Thymus (tissue), 14 donors: ENCODE measurements around the gene TRIM58. TPM values are rescaled to one million over a fixed set of nuclear protein-coding genes. Genes with fewer than 3 reads are reported as not detected.

Experiments used
- DNase-seq, 9 donors: peaks; one replicate each; pipeline ENCODE4 v3.0.0-alpha.2; 2013; ENCODE audit warnings: low spot score in 9 of 9, low read depth in 6 of 9, missing footprints in 1 of 9
- H3K27ac ChIP-seq, 2 donors: one replicate each; pipeline ENCODE4 v1.5.1; 2013; ENCODE audit warnings: control low read depth in 1 of 2, low read depth in 1 of 2, low read length in 1 of 2, mild to moderate bottlenecking in 1 of 2, moderate library complexity in 1 of 2
- H3K27me3 ChIP-seq, 2 donors: one replicate each; pipeline ENCODE4 v1.5.1; 2013; ENCODE audit warnings: low read length in 1 of 2; ENCODE audit not compliant: control insufficient read depth in 2 of 2, insufficient read depth in 1 of 2
- H3K36me3 ChIP-seq, 2 donors: one replicate each; pipeline ENCODE4 v1.5.1; 2013; ENCODE audit warnings: low read length in 1 of 2, mild to moderate bottlenecking in 1 of 2, moderate library complexity in 1 of 2; ENCODE audit not compliant: control insufficient read depth in 2 of 2, insufficient read depth in 2 of 2
- H3K4me1 ChIP-seq, 2 donors: one replicate each; pipeline ENCODE4 v1.5.1; 2013; ENCODE audit warnings: low read length in 2 of 2; ENCODE audit not compliant: control insufficient read depth in 2 of 2, insufficient read depth in 2 of 2
- H3K4me3 ChIP-seq, 2 donors: one replicate each; pipeline ENCODE4 v1.5.1; 2013; ENCODE audit warnings: low read length in 2 of 2, control low read depth in 1 of 2, mild to moderate bottlenecking in 1 of 2
- H3K9me3 ChIP-seq, 2 donors: one replicate each; pipeline ENCODE4 v1.5.1; 2013; ENCODE audit warnings: low read length in 1 of 2, mild to moderate bottlenecking in 1 of 2; ENCODE audit not compliant: control insufficient read depth in 2 of 2, insufficient read depth in 1 of 2
- WGBS: extraction: QIAGEN DNeasy Blood & Tissue Kit; methylation state at CpG from one replicate; pipeline ENCODE4 v1.1.7; 2013; 5-methylcytosine and 5-hydroxymethylcytosine counted together
- long read RNA-seq, 10 donors: transcript quantifications; one replicate each; lab custom pipeline, GENCODE V29; 2026
- polyA plus RNA-seq: library from polyadenylated mRNA; stranded (reverse); fragments of 200-250 nt; gene quantifications from one replicate; pipeline ENCODE4 v1.2.3, GENCODE V29; 2013
- total RNA-seq: library from RNA; stranded (reverse); fragments of 120-200 nt; gene quantifications from one replicate; pipeline ENCODE4 v1.2.4, GENCODE V29; 2013
- donor health status: healthy.

TRIM58 gene
- total RNA-seq (0.66 TPM), polyA plus RNA-seq (0.14 TPM)
- long read RNA-seq, donor 1, result 0 reads
- long read RNA-seq, donor 2, partial matches to known transcripts, result 0 of 1 reads
- long read RNA-seq, donor 2, other reads (novel, unspliced or antisense), result 0 of 1 reads
- long read RNA-seq, donor 3, result 0 reads
- long read RNA-seq, donor 4, result 0 reads
- long read RNA-seq, donor 5, result 0 reads
- long read RNA-seq, donor 6, result 0 reads
- long read RNA-seq, donor 7, result 0 reads
- long read RNA-seq, donor 8, result 0 reads
- long read RNA-seq, donor 9, result 0 reads
- long read RNA-seq, donor 10, result 0 reads

GRCh38 chr1:247857069-247857984 is at the start of gene TRIM58:
TRIM58 (plus strand) TSS chr1:247857187; CDS start chr1:247857247, 60 bp downstream.
- Histone ChIP-seq H3K27ac (no peak within 1 kb of the TSS), H3K36me3 (no peaks in the 10 kb centered on the region)

DNA sequence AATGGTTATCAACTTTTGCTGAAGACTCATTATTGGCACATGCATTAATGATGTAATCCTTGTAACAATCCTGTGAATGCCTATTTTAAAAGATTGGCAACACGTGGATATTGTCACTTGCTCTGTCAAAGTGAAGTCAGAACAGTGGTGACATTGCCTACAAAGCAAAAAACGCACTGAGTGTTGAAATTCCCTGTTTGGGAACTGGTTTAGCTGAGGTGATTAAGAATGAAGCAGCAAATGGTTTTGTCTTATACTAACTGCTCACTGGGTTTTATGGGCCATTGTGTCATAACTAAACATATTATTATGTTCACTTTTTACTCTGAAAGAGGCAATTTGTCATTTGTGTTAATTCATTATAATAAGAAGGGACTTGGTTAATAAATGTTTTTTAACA is 44.4 kb upstream of the TRIM58 start:
- H3K36me3 ChIP-seq, result no peaks in the 10 kb centered on the region
- no peaks in the 10 kb centered on the region for H3K27me3 ChIP-seq
- H3K9me3 ChIP-seq, result no peaks in the 10 kb centered on the region
- no peak for DNase-seq
- no peak overlapping the region for H3K4me3 ChIP-seq
- H3K27ac ChIP-seq, result no peak overlapping the region
- H3K4me1 ChIP-seq, result no peaks in the 10 kb centered on the region
- WGBS, result 87% methylated on average over 2 of the region's 2 CpGs

More at GRCh38 chr1:247857069-247857984, at the start of gene TRIM58:
- H3K27me3 ChIP-seq, result peaks cover 2 to 29% of the 10 kb centered on the region in 2 donors
- peaks cover 5 to 6% of the 10 kb centered on the region in 2 donors for H3K4me1 ChIP-seq
- H3K9me3 ChIP-seq, result no peaks in the 10 kb centered on the region
- H3K4me3 ChIP-seq, result peak within 1 kb of the TSS; percentile 24 to 59
- under 1% methylated on average over 109 of the region's 109 CpGs for WGBS
- DNase-seq, result peak in 5 of 9 donors; percentile 7 to 51 (median 27)

GRCh38 chr1:247822060-247822459 is 34.9 kb upstream of the TRIM58 start:
- WGBS, result 70% methylated on average over 2 of the region's 2 CpGs
- Histone ChIP-seq H3K27me3 (no peaks in the 10 kb centered on the region), H3K36me3 (no peaks in the 10 kb centered on the region), H3K9me3 (no peaks in the 10 kb centered on the region), H3K27ac (no peak overlapping the region), H3K4me1 (no peaks in the 10 kb centered on the region), H3K4me3 (no peak overlapping the region)
- no peak for DNase-seq

DNA sequence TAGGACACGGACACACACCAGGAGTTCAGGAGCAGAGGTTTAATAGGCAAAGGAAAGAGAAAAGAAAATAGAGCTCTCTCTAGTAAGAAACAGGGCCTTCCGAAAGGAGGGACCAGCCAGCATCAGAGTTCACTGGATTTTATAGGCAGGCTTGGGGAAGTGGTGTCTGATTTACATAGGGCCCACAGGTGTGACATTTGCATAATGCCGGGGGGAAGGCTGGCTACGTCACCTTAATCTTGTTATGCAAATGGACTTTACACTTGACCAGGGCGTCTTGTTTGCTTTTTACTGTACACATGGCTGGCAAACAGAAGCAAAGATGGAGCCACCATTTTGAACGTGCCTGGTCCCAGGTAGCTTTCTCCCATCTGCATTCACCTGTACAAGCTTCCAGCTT is 33.0 kb upstream of the TRIM58 start, which contains the start of gene OR14A16:
TSS of gene OR14A16 (minus strand) at position 97 of the 400 bp plus-strand sequence. CDS start 8,390 bp downstream, outside the sequence.
- no peaks in the 10 kb centered on the region for H3K27me3 ChIP-seq
- no peak for DNase-seq
- H3K36me3 ChIP-seq, result no peaks in the 10 kb centered on the region
- 86% methylated on average over 6 of the region's 6 CpGs for WGBS
- H3K4me1 ChIP-seq, result no peaks in the 10 kb centered on the region
- H3K4me3 ChIP-seq, result no peak within 1 kb of the TSS
- H3K27ac ChIP-seq, result no peak within 1 kb of the TSS
- H3K9me3 ChIP-seq, result no peaks in the 10 kb centered on the region

GRCh38 chr1:247825362-247825761 is 31.6 kb upstream of the TRIM58 start:
- whole genome bisulfite sequencing, result 85% methylated on average over 13 of the region's 13 CpGs
- no peaks in the 10 kb centered on the region for H3K27me3 ChIP-seq
- DNase-seq, result no peak

DNA sequence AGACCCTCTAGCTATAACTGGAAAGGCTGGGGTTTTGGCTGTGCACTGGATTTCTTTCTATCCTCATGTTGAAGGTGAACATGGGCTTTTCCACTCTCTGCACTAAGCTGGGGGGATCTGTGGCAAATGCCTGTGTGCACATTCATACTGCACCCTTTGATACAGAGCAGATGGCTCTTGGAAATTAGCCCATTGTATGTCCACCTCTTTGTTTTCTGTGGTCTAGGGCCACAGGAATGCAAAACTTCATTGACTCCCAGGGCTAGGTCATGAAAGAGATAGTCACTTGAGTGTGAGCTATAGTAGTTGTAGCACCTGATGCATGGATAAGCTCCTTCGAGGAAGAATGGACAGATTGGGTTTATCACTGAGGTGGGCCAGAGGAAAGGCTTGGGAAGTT is 27.3 kb upstream of the TRIM58 start:
- 92% methylated on average over 1 of the region's 1 CpG for WGBS

More at GRCh38 chr1:247825362-247825761, 31.6 kb upstream of the TRIM58 start:
- Histone ChIP-seq H3K4me3 (no peak overlapping the region), H3K27ac (no peak overlapping the region), H3K4me1 (no peaks in the 10 kb centered on the region), H3K36me3 (no peaks in the 10 kb centered on the region), H3K9me3 (no peaks in the 10 kb centered on the region)

DNA sequence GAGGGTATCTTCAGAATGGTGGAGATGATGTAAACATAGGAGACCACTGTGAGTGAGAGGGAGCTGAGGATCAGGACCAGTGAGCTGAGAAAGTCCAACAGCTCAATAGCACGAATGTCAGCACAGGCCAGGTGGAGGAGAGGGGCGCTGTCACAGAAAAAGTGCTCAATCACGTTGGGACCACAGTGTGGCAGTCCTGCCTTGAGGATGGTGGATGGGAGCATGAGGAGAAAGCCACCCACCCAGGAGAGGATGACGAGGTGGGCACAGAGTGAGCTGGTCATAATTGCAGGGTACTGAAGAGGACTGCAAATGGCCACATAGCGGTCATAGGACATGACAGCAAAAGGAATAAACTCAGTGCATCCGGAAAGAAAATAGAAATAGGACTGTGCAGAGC is 23.4 kb upstream of the TRIM58 start:
- Histone ChIP-seq H3K27ac (no peak overlapping the region), H3K4me1 (no peaks in the 10 kb centered on the region), H3K4me3 (no peak overlapping the region), H3K27me3 (no peaks in the 10 kb centered on the region), H3K36me3 (no peaks in the 10 kb centered on the region), H3K9me3 (no peaks in the 10 kb centered on the region)
- 96% methylated on average over 6 of the region's 6 CpGs for WGBS
- DNase-seq, result no peak

More for the DNA sequence above, 27.3 kb upstream of the TRIM58 start:
- H3K9me3 ChIP-seq, result no peaks in the 10 kb centered on the region
- no peak for DNase-seq
- no peaks in the 10 kb centered on the region for H3K27me3 ChIP-seq
- H3K4me1 ChIP-seq, result no peaks in the 10 kb centered on the region
- H3K4me3 ChIP-seq, result no peak overlapping the region
- no peak overlapping the region for H3K27ac ChIP-seq
- H3K36me3 ChIP-seq, result no peaks in the 10 kb centered on the region

- Histone ChIP-seq H3K9me3 (no peaks in the 10 kb centered on the region), H3K27me3 (no peaks in the 10 kb centered on the region), H3K36me3 (no peaks in the 10 kb centered on the region), H3K4me1 (no peaks in the 10 kb centered on the region), H3K4me3 (no peak overlapping the region), H3K27ac (no peak overlapping the region)
- 51% methylated on average over 2 of the region's 2 CpGs for WGBS
- DNase-seq, result peak in 2 of 9 donors; percentile 7 to 19
Measured at GRCh38 chr1:247840818-247841217, 16.2 kb upstream of the TRIM58 start.

GRCh38 chr1:247841796-247842195 is 15.2 kb upstream of the TRIM58 start, which contains the start of gene OR11L1:
OR11L1 (minus strand) TSS chr1:247841896; CDS start chr1:247841896, 0 bp downstream.
- H3K4me3 ChIP-seq, result no peak within 1 kb of the TSS
- H3K27ac ChIP-seq, result no peak within 1 kb of the TSS
- 95% methylated on average over 2 of the region's 2 CpGs for WGBS
- H3K27me3 ChIP-seq, result no peaks in the 10 kb centered on the region
- H3K9me3 ChIP-seq, result no peaks in the 10 kb centered on the region
- no peaks in the 10 kb centered on the region for H3K4me1 ChIP-seq
- DNase-seq, result no peak
- no peaks in the 10 kb centered on the region for H3K36me3 ChIP-seq
